GM12874 (cell line): ENCODE data around the gene INPP1.

ENCODE experiments used
- TF ChIP-seq, protein P1 (sequence below): IDR thresholded peaks from 2 replicates; pipeline ENCODE4 v1.5.1; 2011; ENCODE audit warnings: low read depth, mild to moderate bottlenecking, control low read depth, low read length, moderate library complexity; ENCODE audit not compliant: insufficient read depth

The INPP1 gene, protein sequence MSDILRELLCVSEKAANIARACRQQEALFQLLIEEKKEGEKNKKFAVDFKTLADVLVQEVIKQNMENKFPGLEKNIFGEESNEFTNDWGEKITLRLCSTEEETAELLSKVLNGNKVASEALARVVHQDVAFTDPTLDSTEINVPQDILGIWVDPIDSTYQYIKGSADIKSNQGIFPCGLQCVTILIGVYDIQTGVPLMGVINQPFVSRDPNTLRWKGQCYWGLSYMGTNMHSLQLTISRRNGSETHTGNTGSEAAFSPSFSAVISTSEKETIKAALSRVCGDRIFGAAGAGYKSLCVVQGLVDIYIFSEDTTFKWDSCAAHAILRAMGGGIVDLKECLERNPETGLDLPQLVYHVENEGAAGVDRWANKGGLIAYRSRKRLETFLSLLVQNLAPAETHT

DNA sequence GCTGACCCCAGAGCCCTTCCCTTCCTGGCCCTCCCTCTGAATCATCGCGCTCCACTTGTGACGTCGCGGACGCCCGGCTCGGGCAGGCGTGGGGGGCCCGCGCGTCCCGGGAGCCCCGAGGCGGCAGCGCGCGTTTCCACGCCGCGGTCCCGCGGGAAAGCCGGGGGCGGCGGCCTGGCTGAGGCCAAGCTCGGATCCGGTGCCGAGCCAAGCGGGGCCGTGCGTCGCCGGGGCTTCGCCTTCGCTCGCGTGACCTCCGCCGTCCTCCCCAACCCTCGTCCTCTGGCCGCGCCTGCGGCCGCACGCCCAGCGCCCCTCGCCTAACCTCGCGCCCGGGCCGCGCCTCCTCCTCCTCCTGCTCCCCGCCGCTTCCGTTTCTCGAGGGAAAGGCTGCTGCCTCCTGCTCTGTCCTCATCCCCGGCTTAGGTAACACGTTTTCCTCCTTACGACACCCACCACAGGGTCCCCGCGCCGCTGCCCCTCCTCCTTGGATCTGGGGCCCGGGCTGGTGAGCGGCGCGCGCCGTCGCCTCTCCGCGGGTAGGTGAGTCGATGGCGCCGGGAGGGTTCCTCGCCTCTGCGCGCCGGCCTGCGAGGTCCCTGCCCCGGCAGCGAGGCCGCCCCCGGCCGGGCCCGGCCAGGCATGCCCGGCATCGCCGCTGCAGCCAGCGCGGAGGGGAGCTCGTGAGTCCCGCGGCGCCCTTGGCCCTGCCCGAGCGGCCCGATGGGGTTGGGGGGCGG is at the start of gene INPP1:
Gene INPP1 (plus strand): TSS at position 54 of the 740 bp plus-strand sequence. CDS start 16,514 bp downstream, outside the sequence.
- TF ChIP-seq, protein P1, sequence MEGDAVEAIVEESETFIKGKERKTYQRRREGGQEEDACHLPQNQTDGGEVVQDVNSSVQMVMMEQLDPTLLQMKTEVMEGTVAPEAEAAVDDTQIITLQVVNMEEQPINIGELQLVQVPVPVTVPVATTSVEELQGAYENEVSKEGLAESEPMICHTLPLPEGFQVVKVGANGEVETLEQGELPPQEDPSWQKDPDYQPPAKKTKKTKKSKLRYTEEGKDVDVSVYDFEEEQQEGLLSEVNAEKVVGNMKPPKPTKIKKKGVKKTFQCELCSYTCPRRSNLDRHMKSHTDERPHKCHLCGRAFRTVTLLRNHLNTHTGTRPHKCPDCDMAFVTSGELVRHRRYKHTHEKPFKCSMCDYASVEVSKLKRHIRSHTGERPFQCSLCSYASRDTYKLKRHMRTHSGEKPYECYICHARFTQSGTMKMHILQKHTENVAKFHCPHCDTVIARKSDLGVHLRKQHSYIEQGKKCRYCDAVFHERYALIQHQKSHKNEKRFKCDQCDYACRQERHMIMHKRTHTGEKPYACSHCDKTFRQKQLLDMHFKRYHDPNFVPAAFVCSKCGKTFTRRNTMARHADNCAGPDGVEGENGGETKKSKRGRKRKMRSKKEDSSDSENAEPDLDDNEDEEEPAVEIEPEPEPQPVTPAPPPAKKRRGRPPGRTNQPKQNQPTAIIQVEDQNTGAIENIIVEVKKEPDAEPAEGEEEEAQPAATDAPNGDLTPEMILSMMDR: no peak

DNA sequence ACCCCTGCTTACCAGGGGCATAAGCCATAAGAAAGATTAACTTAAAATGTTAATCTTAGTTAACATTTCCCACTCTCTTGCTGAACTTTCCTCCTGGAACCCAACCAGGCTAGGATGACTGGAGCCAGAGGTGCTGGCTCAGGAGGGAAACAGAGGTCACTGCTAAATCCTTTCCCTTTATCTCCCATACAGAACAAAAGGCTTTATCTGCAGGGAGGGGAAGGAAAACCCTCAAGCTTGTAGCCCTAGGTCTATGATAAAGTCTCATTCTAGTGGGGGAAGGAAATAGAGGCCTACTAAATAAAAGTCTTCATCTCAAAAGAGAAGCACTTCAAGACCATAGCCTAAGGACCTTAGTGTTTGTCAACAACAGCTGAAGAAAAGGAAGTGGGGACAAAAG is 42.4 kb upstream of the INPP1 start:
- TF ChIP-seq, protein P1: no peak

DNA sequence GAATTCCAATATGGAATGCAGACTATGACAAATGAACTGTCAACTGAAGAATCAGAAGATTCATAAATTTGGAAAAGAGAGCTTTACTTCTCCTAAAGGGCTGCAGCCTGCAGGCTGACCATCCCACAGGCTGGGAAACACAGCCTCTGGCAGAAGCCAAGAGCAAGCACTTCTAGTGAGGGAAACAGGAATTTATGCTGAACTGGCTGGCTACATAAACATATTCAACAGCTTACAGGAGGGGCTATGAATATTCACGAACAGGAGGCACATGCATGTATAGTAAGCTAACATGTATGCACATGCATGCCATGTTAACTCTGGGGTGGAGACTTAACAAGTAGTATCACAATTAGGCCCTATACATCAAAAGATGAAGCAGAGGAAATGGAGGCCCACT is 41.3 kb upstream of the INPP1 start:
- TF ChIP-seq, protein P1: no peak

DNA sequence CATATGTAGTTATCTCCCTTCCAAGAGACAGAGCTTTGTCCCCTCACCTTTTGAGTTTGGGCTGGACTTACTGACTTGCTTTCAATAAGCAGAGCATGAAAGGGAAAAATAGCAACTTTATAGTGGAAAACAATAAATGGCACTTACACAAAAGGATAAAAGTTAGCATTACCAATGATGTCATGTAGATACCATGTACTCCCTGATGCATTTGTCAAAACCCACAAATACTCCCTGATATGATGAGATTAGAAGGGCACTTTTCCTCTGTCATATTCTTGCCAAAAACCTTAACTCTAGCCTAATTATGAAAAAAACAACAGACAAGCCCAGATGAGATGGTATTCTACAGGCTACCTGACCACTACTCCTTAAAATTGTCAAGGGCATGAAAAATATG is 39.7 kb upstream of the INPP1 start:
- TF ChIP-seq, protein P1: no peak

DNA sequence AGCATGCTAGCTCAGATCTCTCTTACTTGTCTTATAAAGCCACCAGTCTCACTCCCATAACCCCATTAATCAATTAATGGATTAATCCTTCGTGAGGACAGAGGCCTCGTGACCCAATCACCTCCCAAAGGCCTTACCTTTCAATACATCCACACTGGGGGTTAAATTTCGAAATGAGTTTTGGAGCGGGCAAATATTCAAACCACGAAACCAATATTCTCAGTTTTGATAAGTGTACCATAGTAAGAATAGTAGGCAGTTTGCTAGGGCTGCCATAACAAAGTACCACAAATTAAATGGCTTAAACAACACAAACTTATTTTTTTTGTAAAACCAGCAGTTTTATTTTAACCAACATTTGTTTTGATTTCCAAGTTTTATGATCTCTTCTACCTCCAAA is 39.0 kb upstream of the INPP1 start:
- TF ChIP-seq, protein P1: no peak

DNA sequence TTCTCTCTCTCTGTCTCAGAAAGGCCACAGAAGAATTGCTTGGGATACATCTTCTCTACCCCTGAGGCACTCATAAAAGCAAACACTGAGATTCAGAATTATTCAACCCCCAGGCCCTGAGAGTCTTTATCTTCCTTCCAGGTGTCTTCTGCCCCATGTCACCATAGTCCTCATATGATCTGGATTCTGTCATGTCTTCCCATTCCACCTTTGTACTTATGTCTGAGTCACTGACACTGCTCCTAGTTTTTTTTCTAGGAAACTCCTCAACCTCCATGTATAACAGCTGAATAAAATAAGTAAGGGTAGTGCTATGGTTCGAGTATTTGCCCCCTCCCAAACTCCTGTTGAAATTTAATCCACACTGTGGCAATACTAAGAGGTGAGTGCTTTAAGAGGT is 35.4 kb upstream of the INPP1 start:
- TF ChIP-seq, protein P1: no peak

DNA sequence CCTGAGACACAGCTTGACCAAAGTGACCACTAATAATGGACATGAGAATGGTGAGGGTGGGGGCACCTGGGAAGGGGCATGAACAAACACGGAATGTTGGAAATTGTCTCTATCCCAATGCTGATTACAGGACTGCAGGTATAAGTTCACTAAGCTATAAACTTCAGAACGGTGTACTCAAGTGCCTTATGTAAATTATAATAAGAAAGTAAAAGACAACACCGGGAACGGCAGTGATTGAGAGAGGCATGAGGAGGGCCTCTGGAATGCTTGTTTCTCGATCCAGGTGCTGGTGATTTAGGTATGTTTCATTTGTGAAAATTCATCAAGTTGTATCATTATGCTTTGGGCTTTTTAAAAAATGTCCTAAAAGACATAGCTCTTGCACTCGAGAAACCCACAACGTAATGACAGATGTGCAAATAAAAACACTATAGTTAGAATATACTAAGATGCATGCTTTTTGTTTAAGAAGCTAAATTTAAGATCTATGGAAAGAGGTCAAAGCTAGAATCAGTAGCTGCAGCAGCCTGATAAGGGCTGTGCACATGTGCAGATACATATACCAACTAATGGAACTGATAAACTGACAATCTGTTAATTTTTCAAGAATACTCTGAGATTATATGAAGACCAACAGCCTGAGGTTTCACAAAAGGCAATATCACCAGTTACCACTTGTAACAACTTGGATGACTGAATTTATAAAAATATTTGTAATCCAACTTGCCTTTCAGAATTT is 31.3 kb upstream of the INPP1 start:
- TF ChIP-seq, protein P1: no peak
